ENCODE results near the gene CIB4.

- no peak for TF ChIP-seq CTCF (IDR thresholded peaks at IDR 0.05)
- TF ChIP-seq EZH2 (IDR thresholded peaks at IDR 0.05; ENCODE audit: borderline replicate concordance, insufficient read depth, low read depth, low read length, poor library complexity, severe bottlenecking) = no peak
These were observed 12.3 kb upstream of the CIB4 start for GRCh38 chr2:26653207-26654060.

Data from B cell (primary cell).